Measurements from ENCODE around the gene FXYD7.
A peak's percentile ranks its signal among the peaks of the same experiment; 100 is the strongest.
"Not testable (repeated sequence)": the region's sequence is repeated elsewhere in the genome, so short reads cannot be mapped to it uniquely, and the experiment has no call there.

The FXYD7 gene

DNA sequence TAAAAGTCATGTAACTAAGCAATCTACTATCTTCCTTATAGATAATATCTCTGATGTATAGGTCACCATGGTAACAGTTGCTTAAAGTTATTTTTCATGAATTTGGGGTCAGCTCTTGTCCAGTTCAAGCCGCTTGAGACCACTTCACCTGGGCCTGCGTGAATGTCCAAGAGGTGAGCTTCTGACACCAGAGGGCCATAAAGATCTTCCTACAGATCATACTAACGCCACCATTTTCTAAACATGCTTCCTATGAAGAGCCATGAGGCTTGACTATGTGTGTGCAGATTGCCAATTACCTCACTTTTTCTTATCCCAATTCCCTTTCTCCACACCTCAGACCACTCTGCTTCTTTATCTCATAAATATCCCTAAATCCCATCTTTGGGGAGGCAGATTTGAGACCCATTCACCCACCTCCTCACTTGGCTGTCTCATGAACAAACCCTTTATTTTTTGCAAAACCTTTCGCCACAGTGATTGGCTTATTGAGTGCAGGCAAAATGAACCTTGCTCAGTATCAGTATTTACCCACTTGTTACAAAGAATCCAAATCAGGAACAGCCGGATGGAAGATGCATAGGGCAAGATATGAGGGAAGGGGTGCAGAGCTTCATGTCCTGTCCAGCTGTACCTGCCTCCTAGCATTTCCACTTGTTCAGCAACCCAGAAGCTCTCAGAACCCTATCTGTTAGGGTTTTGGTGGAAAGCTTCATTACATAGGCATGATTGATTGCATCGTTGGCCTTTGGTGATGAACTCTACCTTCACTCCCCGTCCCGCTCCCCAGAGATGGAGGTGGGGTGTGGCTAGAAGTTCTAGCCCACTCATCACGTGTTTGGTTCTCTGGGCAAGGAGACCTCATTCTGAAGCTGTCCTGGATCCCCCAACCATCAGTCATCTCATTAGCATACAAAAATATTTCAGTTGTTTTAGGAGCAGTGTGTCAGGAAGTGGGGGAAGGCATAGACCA lies 51.2 kb downstream of the FXYD7 start:
- H3K4me3 ChIP-seq (ENCODE audit: low read depth, low read length): no peak overlapping the region
- DNase-seq (ENCODE audit: low read depth): no peak

DNA sequence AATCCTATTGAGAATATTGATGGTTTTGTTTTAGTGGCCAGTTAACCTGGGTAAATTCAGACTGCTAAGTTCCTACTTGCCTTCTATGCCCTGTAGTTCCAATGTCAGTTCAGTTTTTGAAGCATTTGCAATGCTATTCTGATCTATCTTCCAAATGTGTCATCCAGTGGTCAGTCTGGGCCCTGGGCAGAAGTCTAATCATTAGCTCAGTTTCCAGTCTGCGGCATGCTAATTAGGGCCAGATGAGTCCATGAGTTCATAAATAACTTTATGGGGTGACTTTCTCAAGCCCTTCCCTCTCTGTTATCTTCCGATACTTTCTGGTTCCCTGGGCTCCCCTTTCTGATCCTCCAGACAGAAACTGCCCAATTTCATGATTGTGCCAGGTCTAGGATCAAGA lies 52.8 kb downstream of the FXYD7 start:
- no peak overlapping the region for H3K4me3 ChIP-seq (ENCODE audit: low read depth, low read length)
- DNase-seq (ENCODE audit: low read depth): no peak
- TF ChIP-seq CTCF (IDR thresholded peaks at IDR 0.05; ENCODE audit: low read depth, low read length, missing control alignments): no peak

More for the DNA sequence above, 51.2 kb downstream of the FXYD7 start:
- peak; percentile 13 for TF ChIP-seq CTCF (IDR thresholded peaks at IDR 0.05; ENCODE audit: low read depth, low read length, missing control alignments)

- not testable (repeated sequence) for DNase-seq (ENCODE audit: low read depth); H3K4me3 ChIP-seq (ENCODE audit: low read depth, low read length)
Observed at GRCh38 chr19:35196861-35197260, 53.8 kb downstream of the FXYD7 start.

DNA sequence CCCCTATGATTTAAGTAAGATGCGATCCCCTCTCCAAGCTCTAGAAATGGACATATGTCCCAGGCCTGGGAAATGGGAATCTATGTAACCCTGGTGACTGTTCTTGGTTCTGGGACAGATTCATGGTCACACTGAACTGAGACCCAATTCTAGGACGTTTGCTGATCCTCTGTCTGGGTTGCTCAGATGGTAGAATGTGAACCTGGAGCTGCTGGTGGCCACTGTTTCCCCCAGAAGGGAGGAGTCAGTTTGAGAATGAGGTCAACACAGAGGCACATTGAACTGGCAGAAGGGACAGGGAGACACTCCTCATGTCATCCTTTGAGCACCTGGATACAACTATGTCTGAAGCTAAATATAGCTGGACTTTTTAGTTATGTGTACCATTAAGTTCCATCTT lies 56.4 kb downstream of the FXYD7 start:
- no peak for TF ChIP-seq CTCF (IDR thresholded peaks at IDR 0.05; ENCODE audit: low read depth, low read length, missing control alignments)
- H3K4me3 ChIP-seq (ENCODE audit: low read depth, low read length): no peak overlapping the region
- no peak for DNase-seq (ENCODE audit: low read depth)

GRCh38 chr19:35202722-35203688 lies 60.0 kb downstream of the FXYD7 start:
- DNase-seq (ENCODE audit: low read depth): no peak
- TF ChIP-seq CTCF (IDR thresholded peaks at IDR 0.05; ENCODE audit: low read depth, low read length, missing control alignments): no peak
- H3K4me3 ChIP-seq (ENCODE audit: low read depth, low read length): no peak overlapping the region

Measured in GM12864 (cell line).